A673 (cell line): ENCODE results near the gene PSMC6.

Experiments used
- EZH2 ChIP-seq: fragments of 200-600 bp; sonication (generic); IDR thresholded peaks from 2 replicates; pipeline ENCODE4 v1.6.1; 2017; ENCODE audit warnings: borderline replicate concordance, low read depth, mild to moderate bottlenecking, mixed read lengths, antibody characterized with exemption, low read length; ENCODE audit not compliant: poor library complexity, severe bottlenecking
- TF ChIP-seq, protein P1 (sequence below): fragments of 300-800, 200-600 bp; sonication (generic); conservative IDR thresholded peaks from 2 replicates; pipeline ENCODE4 v1.5.1; 2017; ENCODE audit warnings: low read depth, mild to moderate bottlenecking, antibody characterized with exemption, low read length, moderate library complexity, mixed read lengths

DNA sequence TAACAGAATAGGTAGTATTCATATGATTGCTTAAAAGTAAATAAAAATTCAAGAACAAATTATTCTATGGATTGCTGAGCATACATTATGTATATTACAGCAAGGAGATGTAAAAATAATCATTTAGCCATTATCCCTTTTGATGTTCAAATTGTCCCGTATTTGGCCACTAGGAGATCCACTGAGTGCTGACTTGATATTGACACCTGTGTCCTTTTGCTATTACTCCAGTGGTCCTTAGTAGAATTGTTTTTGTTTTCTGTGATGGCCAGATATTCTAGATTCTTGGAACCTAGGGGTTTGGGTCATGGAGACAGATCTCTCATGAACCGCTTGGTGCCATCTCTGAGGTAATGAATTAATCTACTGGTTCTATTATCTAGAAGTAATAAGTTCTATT lies 28.4 kb upstream of the PSMC6 start:
- TF ChIP-seq, protein P1, sequence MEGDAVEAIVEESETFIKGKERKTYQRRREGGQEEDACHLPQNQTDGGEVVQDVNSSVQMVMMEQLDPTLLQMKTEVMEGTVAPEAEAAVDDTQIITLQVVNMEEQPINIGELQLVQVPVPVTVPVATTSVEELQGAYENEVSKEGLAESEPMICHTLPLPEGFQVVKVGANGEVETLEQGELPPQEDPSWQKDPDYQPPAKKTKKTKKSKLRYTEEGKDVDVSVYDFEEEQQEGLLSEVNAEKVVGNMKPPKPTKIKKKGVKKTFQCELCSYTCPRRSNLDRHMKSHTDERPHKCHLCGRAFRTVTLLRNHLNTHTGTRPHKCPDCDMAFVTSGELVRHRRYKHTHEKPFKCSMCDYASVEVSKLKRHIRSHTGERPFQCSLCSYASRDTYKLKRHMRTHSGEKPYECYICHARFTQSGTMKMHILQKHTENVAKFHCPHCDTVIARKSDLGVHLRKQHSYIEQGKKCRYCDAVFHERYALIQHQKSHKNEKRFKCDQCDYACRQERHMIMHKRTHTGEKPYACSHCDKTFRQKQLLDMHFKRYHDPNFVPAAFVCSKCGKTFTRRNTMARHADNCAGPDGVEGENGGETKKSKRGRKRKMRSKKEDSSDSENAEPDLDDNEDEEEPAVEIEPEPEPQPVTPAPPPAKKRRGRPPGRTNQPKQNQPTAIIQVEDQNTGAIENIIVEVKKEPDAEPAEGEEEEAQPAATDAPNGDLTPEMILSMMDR = peak; percentile 39; the same call in 1 of the 2 replicates
- no peak for TF ChIP-seq EZH2
